ENCODE results near the gene CPNE2.

Gene CPNE2

GRCh38 chr16:57146040-57146647 is 53.8 kb downstream of the CPNE2 start:
- FAIRE-seq: no peak

- no peak for FAIRE-seq
These were observed 54.4 kb downstream of the CPNE2 start for GRCh38 chr16:57146735-57147134.

GRCh38 chr16:57147381-57148221 is 55.2 kb downstream of the CPNE2 start:
- FAIRE-seq: no peak

GRCh38 chr16:57148481-57148880 is 56.1 kb downstream of the CPNE2 start:
- no peak for FAIRE-seq

GRCh38 chr16:57149391-57149790 is 57.0 kb downstream of the CPNE2 start:
- FAIRE-seq: no peak

GRCh38 chr16:57150682-57151330 is 58.4 kb downstream of the CPNE2 start:
- FAIRE-seq: no peak

- no peak for FAIRE-seq
These were observed 59.0 kb downstream of the CPNE2 start for GRCh38 chr16:57151369-57151768.

- FAIRE-seq: no peak
These were observed 60.0 kb downstream of the CPNE2 start for GRCh38 chr16:57152096-57153093.

- FAIRE-seq: no peak
These were observed 61.5 kb downstream of the CPNE2 start for GRCh38 chr16:57153841-57154240.

- no peak for FAIRE-seq
These were observed 63.4 kb downstream of the CPNE2 start for GRCh38 chr16:57155702-57156350.

GRCh38 chr16:57156351-57156703 is 63.9 kb downstream of the CPNE2 start:
- FAIRE-seq: no peak

- FAIRE-seq: no peak
These were observed 65.2 kb downstream of the CPNE2 start for GRCh38 chr16:57157533-57157932.

- FAIRE-seq: no peak
These were observed 67.1 kb downstream of the CPNE2 start for GRCh38 chr16:57159447-57159846.

GRCh38 chr16:57163842-57164241 is 71.5 kb downstream of the CPNE2 start:
- no peak for FAIRE-seq

GRCh38 chr16:57165483-57165882 is 73.1 kb downstream of the CPNE2 start:
- no peak for FAIRE-seq

- FAIRE-seq: no peak
These were observed 73.6 kb downstream of the CPNE2 start for GRCh38 chr16:57165938-57166337.

- FAIRE-seq: no peak
These were observed 74.1 kb downstream of the CPNE2 start for GRCh38 chr16:57166451-57166850.

- no peak for FAIRE-seq
These were observed 74.6 kb downstream of the CPNE2 start for GRCh38 chr16:57166951-57167350.

- FAIRE-seq: no peak
These were observed 75.2 kb downstream of the CPNE2 start for GRCh38 chr16:57167538-57167937.

GRCh38 chr16:57167953-57168352 is 75.6 kb downstream of the CPNE2 start:
- peak; percentile 94 for FAIRE-seq

- peak; percentile 19 for FAIRE-seq
These were observed 76.9 kb downstream of the CPNE2 start for GRCh38 chr16:57169327-57169726.

GRCh38 chr16:57172721-57173290 is 80.4 kb downstream of the CPNE2 start:
- no peak for FAIRE-seq
